A673 (cell line): Measurements from ENCODE around the gene CGNL1.

Source experiments
- CTCF ChIP-seq: fragments of 300-800, 200-600 bp; sonication (generic); conservative IDR thresholded peaks from 2 replicates; pipeline ENCODE4 v1.5.1; 2017; ENCODE audit warnings: low read depth, mild to moderate bottlenecking, antibody characterized with exemption, low read length, moderate library complexity, mixed read lengths
- EZH2 ChIP-seq: fragments of 200-600 bp; sonication (generic); IDR thresholded peaks from 2 replicates; pipeline ENCODE4 v1.6.1; 2017; ENCODE audit warnings: borderline replicate concordance, low read depth, mild to moderate bottlenecking, mixed read lengths, antibody characterized with exemption, low read length; ENCODE audit not compliant: poor library complexity, severe bottlenecking

- no peak for TF ChIP-seq CTCF
- no peak for TF ChIP-seq EZH2
Measured at GRCh38 chr15:57547243-57547755, 171.0 kb downstream of the CGNL1 start.
